ENCODE results near the gene KIAA1217.

KIAA1217 gene

GRCh38 chr10:24292304-24293293 lies 83.7 kb downstream of the KIAA1217 start:
- no peak overlapping the region for H4K8ac ChIP-seq (ENCODE audit: low read depth, low read length)
- no peak overlapping the region for H3K9ac ChIP-seq (ENCODE audit: low read depth, low read length, poor library complexity)
- H2BK120ac ChIP-seq (ENCODE audit: low read depth, low read length) = no peak overlapping the region

GRCh38 chr10:24299578-24300260 lies 90.8 kb downstream of the KIAA1217 start:
- H3K14ac ChIP-seq (ENCODE audit: low read length) = no peak overlapping the region
- no peak overlapping the region for H2BK15ac ChIP-seq (ENCODE audit: low read length)
- H2BK120ac ChIP-seq (ENCODE audit: low read depth, low read length) = no peak overlapping the region
- H4K8ac ChIP-seq (ENCODE audit: low read depth, low read length) = no peak overlapping the region
- no peaks in the 10 kb centered on the region for H3K36me3 ChIP-seq (replicated peaks in 1 of 2; ENCODE audit: control insufficient read depth in 2 of 2, insufficient read depth in 2 of 2, low read length in 2 of 2)
- no CpG with 5 or more reads among the region's 6 CpGs for WGBS, 2 donors (ENCODE audit: extremely low coverage in 2 of 2, insufficient read length in 2 of 2, insufficient replicate concordance in 1 of 2)
- no peak overlapping the region for H3K18ac ChIP-seq (ENCODE audit: low read length)
- H3K9me3 ChIP-seq (replicated peaks in 1 of 2; ENCODE audit: control insufficient read depth in 2 of 2, insufficient read depth in 1 of 2, low read depth in 1 of 2, low read length in 2 of 2) = no peaks in the 10 kb centered on the region
- H2BK5ac ChIP-seq (ENCODE audit: low read length) = no peak overlapping the region
- no peaks in the 10 kb centered on the region for H3K4me1 ChIP-seq (ENCODE audit: control insufficient read depth in 2 of 2, insufficient read depth in 1 of 2, low read depth in 1 of 2, low read length in 2 of 2)
- H3K27ac ChIP-seq (replicated peaks; ENCODE audit: low read length) = no peak overlapping the region
- DNase-seq (ENCODE audit: low spot score) = no peak
- H3K4ac ChIP-seq (ENCODE audit: low read length) = no peak overlapping the region
- H4K91ac ChIP-seq (ENCODE audit: low read depth, low read length, poor library complexity) = no peak overlapping the region
- H2AFZ ChIP-seq (ENCODE audit: low read length) = no peak overlapping the region
- H3K4me2 ChIP-seq (ENCODE audit: insufficient read depth, low read length, poor library complexity, severe bottlenecking) = no peak overlapping the region
- H3K4me3 ChIP-seq (ENCODE audit: low read length in 2 of 2) = no peak overlapping the region
- H2AK5ac ChIP-seq (ENCODE audit: low read depth, low read length) = no peak overlapping the region
- H3K9ac ChIP-seq (ENCODE audit: low read depth, low read length, poor library complexity) = no peak overlapping the region
- no peaks in the 10 kb centered on the region for H3K27me3 ChIP-seq (ENCODE audit: control insufficient read depth in 3 of 3, insufficient read depth in 3 of 3, low read depth in 1 of 3, low read length in 3 of 3)
- no peak overlapping the region for H3K23ac ChIP-seq (ENCODE audit: low read depth, low read length, poor library complexity)
- H3K79me1 ChIP-seq (ENCODE audit: low read depth, low read length) = no peaks in the 10 kb centered on the region
- no peak overlapping the region for H2BK12ac ChIP-seq (ENCODE audit: low read length)

More at GRCh38 chr10:24292304-24293293, 83.7 kb downstream of the KIAA1217 start:
- H3K27me3 ChIP-seq (ENCODE audit: control insufficient read depth in 3 of 3, insufficient read depth in 3 of 3, low read depth in 1 of 3, low read length in 3 of 3) = no peaks in the 10 kb centered on the region
- peaks cover 0 to 2% of the 10 kb centered on the region in 2 donors for H3K4me1 ChIP-seq (ENCODE audit: control insufficient read depth in 2 of 2, insufficient read depth in 1 of 2, low read depth in 1 of 2, low read length in 2 of 2)
- no peak overlapping the region for H2BK12ac ChIP-seq (ENCODE audit: low read length)
- no peak for DNase-seq (ENCODE audit: low spot score)
- H3K14ac ChIP-seq (ENCODE audit: low read length) = no peak overlapping the region
- H3K79me1 ChIP-seq (ENCODE audit: low read depth, low read length) = no peaks in the 10 kb centered on the region
- H2BK15ac ChIP-seq (ENCODE audit: low read length) = no peak overlapping the region
- H3K4ac ChIP-seq (ENCODE audit: low read length) = no peak overlapping the region
- H3K9me3 ChIP-seq (replicated peaks in 1 of 2; ENCODE audit: control insufficient read depth in 2 of 2, insufficient read depth in 1 of 2, low read depth in 1 of 2, low read length in 2 of 2) = peaks cover 0 to 2% of the 10 kb centered on the region in 2 donors
- no peak overlapping the region for H3K4me3 ChIP-seq (ENCODE audit: low read length in 2 of 2)
- no peak overlapping the region for H3K27ac ChIP-seq (replicated peaks; ENCODE audit: low read length)
- no peak overlapping the region for H2BK5ac ChIP-seq (ENCODE audit: low read length)
- no peak overlapping the region for H3K18ac ChIP-seq (ENCODE audit: low read length)
- no peaks in the 10 kb centered on the region for H3K36me3 ChIP-seq (replicated peaks in 1 of 2; ENCODE audit: control insufficient read depth in 2 of 2, insufficient read depth in 2 of 2, low read length in 2 of 2)
- H2AK5ac ChIP-seq (ENCODE audit: low read depth, low read length) = no peak overlapping the region
- no peak overlapping the region for H2AFZ ChIP-seq (ENCODE audit: low read length)
- H4K91ac ChIP-seq (ENCODE audit: low read depth, low read length, poor library complexity) = no peak overlapping the region
- no peak overlapping the region for H3K23ac ChIP-seq (ENCODE audit: low read depth, low read length, poor library complexity)
- no peak overlapping the region for H3K4me2 ChIP-seq (ENCODE audit: insufficient read depth, low read length, poor library complexity, severe bottlenecking)
- no CpG with 5 or more reads among the region's 11 CpGs for WGBS, 2 donors (ENCODE audit: extremely low coverage in 2 of 2, insufficient read length in 2 of 2, insufficient replicate concordance in 1 of 2)

DNA sequence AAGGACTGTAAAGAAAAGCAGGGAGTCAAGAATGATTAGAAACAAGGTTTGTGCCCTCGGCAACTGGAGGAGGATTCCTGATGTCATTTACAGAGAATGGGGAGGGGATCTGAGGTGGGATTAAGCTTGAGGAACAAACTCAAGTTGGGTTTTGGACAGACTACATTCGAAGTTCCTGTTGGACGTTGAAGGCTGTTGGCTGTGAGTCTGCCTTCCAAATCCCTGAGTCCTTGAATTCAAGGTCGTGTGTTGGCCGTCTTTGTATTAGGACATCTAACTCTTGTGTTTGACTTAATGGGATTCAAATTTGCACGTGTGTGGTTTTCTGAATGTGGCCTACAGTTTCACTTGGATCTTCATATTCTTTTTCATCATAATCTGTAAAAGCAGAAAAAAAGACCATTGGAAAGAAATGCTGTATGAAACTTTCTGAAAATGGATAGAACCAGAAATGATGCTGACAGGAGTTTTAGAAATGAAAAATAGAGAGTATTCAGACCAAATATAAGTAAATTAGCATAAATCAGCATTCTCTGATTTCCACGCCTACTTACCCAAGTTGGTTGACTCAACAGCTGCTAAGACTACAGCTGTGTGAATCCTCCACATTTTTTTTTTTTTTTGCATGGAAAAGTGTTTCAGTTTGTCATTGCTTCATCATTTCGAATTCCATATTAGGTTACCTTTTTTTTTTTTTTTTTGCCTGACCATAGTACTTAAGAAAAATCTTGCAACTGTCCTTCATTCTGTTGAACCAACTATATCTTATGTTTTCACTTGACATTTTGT lies 94.8 kb downstream of the KIAA1217 start:
- WGBS, 2 donors (ENCODE audit: extremely low coverage in 2 of 2, insufficient read length in 2 of 2, insufficient replicate concordance in 1 of 2) = no CpG with 5 or more reads among the region's 8 CpGs
- H3K79me1 ChIP-seq (ENCODE audit: low read depth, low read length) = no peaks in the 10 kb centered on the region
- no peaks in the 10 kb centered on the region for H3K9me3 ChIP-seq (replicated peaks in 1 of 2; ENCODE audit: control insufficient read depth in 2 of 2, insufficient read depth in 1 of 2, low read depth in 1 of 2, low read length in 2 of 2)

More for the DNA sequence above, 94.8 kb downstream of the KIAA1217 start:
- Histone ChIP-seq H2BK5ac (ENCODE audit: low read length) (no peak overlapping the region), H4K8ac (ENCODE audit: low read depth, low read length) (no peak overlapping the region), H4K91ac (ENCODE audit: low read depth, low read length, poor library complexity) (no peak overlapping the region), H3K18ac (ENCODE audit: low read length) (no peak overlapping the region), H3K4ac (ENCODE audit: low read length) (no peak overlapping the region), H3K4me2 (ENCODE audit: insufficient read depth, low read length, poor library complexity, severe bottlenecking) (no peak overlapping the region), H3K27me3 (ENCODE audit: control insufficient read depth in 3 of 3, insufficient read depth in 3 of 3, low read depth in 1 of 3, low read length in 3 of 3) (no peaks in the 10 kb centered on the region), H2AFZ (ENCODE audit: low read length) (no peak overlapping the region), H3K14ac (ENCODE audit: low read length) (no peak overlapping the region), H2AK5ac (ENCODE audit: low read depth, low read length) (no peak overlapping the region), H3K4me3 (ENCODE audit: low read length in 2 of 2) (no peak overlapping the region), H3K9ac (ENCODE audit: low read depth, low read length, poor library complexity) (no peak overlapping the region), H3K27ac (replicated peaks; ENCODE audit: low read length) (no peak overlapping the region), H3K4me1 (ENCODE audit: control insufficient read depth in 2 of 2, insufficient read depth in 1 of 2, low read depth in 1 of 2, low read length in 2 of 2) (peaks cover 18 to 20% of the 10 kb centered on the region in 2 donors), H2BK120ac (ENCODE audit: low read depth, low read length) (no peak overlapping the region), H3K36me3 (replicated peaks in 1 of 2; ENCODE audit: control insufficient read depth in 2 of 2, insufficient read depth in 2 of 2, low read length in 2 of 2) (no peaks in the 10 kb centered on the region), H2BK15ac (ENCODE audit: low read length) (no peak overlapping the region), H3K23ac (ENCODE audit: low read depth, low read length, poor library complexity) (no peak overlapping the region), H2BK12ac (ENCODE audit: low read length) (no peak overlapping the region)
- DNase-seq (ENCODE audit: low spot score) = no peak

Data from neuronal stem cell (in vitro differentiated cells).